LNCAP (cell line): ENCODE measurements around the gene TGFBR2.

Experiments used
- CTCF ChIP-seq: fragments of 450-650 bp; IDR thresholded peaks from 2 replicates; pipeline ENCODE4 v1.5.1; 2017; ENCODE audit warnings: mild to moderate bottlenecking

Gene TGFBR2

GRCh38 chr3:30587904-30588303 lies 18.5 kb upstream of the TGFBR2 start:
- no peak for TF ChIP-seq CTCF

GRCh38 chr3:30596152-30596551 lies 10.2 kb upstream of the TGFBR2 start:
- TF ChIP-seq CTCF = no peak

- no peak for TF ChIP-seq CTCF
Measured at GRCh38 chr3:30597131-30597768, 9.2 kb upstream of the TGFBR2 start.

GRCh38 chr3:30597769-30598134 lies 8.6 kb upstream of the TGFBR2 start:
- TF ChIP-seq CTCF = no peak

GRCh38 chr3:30598668-30599545 lies 7.5 kb upstream of the TGFBR2 start:
- TF ChIP-seq CTCF = no peak

- no peak for TF ChIP-seq CTCF
Measured at GRCh38 chr3:30600572-30600971, 5.8 kb upstream of the TGFBR2 start.

- TF ChIP-seq CTCF = no peak
Measured at GRCh38 chr3:30602946-30603345, 3.5 kb upstream of the TGFBR2 start.
